Activated T-cell treated with anti-CD3 and anti-CD28 coated beads for 4 hours (primary cell): ENCODE data around the gene HOXA7.

ENCODE experiments used
- DNase-seq: peaks from one replicate; pipeline ENCODE4 v3.0.0-alpha.2; 2020

HOXA7 gene

DNA sequence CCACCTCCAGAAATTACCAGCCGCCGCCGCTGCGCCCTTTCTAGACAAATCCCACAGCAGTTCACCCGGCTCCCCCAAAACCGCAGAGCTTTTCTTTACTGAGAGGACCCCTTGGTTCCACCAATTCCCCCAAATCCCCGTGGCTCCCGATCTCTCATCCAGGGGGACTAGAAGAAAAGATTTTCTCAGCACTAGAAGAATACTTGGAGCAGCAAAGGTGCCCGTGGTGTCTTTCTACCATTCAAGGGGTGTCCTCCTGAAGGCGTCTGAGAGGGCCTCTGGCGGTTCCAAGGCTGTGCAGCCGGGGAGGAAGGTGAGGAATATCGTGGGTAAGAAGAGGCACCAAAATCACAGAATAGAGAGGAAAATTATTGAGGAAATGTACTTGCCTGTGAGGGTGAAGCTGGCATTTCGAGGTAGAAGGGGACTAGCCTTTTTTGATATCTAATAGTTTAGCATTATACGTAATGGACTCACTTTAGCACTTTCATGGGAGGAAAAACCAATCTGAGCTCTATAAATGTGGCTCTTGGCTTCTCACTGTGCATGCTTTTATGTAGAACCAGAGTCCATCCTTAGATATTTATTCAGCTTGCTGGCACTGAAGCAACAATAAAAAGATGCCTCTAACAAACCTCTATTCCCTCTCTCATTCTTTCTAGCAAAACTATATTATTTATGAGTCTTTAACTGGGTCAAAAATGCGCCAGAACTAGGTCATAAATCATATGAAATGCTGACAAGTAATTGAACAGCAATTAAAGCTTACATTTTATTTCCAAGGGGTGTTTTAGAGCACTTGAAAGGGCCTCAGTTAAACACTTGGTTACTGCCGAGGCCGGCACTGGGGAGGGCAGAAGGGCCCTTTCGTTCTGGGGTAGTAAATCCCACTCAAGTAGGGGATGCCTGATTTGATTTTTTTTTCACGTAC is 40.2 kb downstream of the HOXA7 start:
- DNase-seq: no peak

DNA sequence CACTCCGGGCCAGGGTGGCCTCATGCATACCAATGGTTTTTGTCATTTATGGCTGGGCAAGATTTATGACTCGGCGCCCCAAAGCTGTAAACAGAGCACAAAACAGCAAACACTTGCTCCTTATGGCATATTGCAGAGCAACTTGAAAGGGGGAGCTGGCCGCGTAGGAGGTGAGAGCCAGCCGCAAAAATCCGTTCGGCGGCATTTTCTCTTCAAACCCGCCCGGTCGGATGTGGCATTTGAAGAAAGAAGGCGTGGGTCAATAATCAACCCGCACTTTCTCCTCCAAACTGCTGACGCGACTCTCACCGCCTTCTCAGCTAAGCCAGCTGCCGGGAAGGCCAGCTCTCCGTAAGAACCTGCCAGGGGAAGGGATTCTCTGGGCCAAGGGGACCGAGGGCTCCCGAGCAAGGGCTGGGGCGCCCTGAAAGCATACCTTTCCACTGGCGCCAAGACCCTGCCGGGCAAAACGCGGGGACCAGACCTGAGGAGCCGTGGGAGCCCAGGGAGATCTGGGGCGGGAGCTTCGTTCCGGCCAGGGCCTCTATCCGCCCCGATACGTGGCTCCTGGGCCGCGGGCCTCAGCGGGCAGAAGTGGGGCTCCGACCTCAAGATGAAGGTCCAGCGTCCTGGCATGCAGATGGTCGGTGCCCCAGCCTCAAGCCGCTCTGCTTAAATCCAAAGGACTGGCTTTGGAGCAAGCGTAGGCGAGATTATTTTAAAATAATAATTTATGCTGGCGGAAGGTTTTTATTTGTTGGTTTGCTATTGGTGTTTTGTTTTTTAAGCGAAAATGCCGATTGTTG is 41.1 kb downstream of the HOXA7 start:
- DNase-seq: no peak

DNA sequence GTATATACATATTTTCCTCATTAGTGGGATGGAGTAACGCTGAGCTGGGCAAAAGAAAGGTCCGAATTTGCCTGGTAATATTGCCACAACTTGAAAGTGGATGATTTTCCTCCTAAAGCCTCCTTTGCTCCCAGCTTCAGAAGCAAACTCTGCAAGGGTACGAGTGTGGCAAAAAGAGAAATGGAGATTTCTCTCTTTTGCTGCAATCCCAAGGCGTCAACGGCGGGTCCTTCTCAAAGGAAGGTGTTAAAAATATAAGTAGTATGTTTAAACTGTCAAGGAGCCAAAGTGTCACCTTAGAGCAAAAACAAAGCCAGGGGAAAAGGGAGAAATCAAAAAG is 41.6 kb downstream of the HOXA7 start:
- no peak for DNase-seq

DNA sequence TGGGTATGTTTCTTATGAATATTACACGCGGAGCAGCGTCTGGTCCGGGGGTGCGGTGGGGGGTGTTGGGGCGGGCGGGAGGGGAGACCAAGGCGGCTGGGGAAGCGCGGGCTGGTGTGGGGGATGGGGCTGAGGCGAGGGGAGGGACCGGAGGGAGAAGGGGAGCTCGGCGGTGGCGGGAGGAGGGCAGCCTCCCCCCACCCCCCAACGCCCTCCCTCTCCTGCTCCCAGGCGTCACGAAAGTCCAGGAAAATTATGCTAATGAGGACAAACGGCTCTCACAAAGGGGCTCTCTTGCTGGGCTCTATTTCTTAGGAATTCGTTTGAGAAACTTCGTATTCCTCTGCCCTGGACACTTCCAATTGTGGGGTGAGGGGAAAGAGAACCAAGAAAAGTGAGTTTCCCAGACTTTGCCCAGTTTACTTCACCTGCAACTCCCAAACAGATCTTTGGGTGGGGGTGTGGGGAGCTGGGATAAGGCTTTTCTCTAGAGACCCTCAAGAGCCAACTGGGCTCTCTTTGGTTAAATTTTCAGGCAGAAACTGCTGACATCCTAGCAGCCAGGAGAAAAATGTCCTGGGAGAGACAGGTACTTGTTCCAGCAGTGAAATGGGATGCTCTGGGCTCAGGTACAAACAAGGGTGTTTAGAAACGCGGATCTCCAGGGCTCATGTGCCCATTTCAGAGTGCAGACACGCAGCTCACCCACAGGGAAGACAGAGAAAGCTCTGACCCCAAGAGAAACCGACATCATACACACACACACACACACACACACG is 42.3 kb downstream of the HOXA7 start:
- no peak for DNase-seq

DNA sequence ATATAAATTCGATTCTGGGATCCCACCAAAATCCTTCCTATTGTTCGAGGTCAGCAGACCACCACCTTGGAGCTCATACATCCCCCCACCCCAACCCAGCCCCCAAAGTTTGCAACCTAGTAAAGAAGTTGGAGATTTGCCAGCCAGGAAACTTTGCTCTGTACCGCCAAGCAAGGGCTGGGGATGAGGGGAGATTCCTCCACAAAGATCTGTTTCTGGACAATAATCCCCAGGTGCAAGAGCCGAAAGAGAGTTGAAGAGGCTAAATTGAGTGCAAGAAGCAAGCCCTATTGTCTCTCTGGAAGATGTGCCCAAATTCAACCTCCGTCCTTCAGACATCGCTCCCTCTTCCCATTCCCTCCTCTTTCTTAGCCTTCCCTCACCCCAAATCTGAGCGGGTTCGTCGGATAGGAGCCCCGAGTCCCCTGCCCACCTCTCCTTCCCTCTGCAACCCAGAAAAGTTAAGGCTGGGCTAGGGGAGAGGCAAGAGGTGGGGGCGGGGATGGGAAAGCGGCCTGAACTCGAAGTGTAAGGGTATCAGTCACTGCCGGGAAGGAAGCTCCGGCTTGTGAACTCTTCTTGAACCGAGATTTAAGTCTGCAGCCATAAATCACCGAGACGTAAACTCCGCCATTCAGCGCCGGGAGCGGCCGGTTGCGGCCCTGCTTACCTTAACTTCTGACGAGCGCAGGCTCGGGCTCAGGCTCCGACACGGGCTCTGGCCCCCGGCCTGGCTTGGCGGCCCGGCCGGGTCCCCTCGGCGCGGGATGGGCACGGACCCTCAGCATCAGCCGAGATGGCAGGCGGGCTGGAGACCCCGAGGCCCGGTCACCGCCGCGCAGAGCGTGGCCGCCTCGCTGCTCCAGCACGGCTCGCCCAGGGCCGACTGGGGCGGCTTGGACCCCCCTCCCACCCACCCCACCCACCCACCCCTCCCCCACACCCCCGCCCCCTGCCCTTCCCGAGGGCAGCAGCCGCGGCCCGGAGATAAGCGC is 43.2 kb downstream of the HOXA7 start:
- no peak for DNase-seq

DNA sequence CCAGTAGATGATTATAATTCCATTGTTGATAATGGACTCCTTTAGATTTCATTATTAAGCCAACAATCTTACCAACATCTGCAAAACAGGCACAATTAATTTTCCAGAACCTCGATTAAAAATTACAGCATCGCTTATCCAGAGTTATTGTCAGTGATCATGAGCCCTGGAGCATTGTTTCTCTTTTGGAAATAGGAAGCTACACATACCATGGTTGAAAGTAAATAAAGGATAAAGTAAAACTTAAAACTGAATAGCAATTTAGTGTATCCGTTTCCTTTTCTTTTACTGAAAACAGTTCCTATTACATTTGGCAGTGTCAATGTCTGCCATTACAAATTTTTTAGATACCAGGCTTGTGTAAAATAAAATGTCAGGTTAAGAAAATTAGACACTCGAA is 44.1 kb downstream of the HOXA7 start:
- no peak for DNase-seq

DNA sequence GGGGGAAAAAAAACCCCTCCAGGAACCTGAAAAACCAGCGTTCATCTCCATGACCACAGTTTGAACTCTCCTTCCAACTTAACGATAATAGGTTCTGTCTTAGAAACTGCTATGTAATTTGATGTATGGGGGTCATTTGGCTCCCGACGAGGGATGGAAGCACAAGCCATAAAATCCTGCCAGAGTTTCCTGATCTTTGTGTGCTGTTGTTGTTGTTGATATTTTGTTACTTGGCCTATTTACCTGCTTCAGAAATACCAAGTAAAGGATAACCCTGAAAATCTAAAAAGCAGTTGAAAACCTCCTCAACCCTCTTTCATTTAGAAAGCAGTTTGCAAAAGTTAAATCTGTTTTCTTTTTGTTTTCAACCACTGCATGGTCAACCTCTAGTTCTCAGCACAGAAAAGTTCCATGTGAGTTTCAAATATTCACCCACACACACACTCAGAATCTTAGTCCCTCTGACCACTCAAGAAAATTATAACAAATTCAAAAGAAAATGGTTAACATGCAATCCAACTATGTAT is 44.7 kb downstream of the HOXA7 start:
- no peak for DNase-seq

DNA sequence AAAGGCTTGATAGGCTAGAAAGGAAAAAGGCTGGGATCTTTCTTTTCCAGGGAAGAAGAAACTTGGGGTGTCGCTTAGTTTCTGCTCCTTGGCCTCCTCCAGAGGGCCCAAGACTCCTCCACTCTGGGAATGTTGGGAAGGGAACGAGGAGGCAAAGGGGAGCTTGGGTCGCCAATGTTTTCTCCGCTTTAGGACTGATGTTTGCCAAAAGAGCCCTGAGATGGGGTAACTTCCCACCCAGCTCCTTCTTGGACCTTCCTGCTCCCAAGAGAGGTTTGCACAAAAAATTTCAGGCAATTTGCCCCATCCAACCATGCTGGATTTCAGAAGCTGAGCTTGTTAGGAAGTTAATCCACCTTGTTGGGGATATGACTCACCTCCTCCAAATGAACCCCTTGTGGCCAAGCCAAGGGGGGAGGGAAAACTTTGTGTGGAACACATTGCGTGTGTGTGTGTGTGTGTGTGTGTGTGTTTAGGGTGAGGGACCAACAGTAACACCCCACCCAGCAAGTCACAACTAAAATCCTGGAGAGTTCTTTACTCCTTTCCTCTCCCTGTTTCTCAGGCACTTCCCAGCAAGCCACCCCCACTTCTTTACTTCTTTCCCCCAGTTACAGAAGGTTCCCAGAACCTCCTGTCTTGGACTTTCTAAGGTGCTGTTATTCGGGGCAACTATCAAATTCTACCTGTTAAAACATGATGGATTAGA is 45.3 kb downstream of the HOXA7 start:
- DNase-seq: no peak

DNA sequence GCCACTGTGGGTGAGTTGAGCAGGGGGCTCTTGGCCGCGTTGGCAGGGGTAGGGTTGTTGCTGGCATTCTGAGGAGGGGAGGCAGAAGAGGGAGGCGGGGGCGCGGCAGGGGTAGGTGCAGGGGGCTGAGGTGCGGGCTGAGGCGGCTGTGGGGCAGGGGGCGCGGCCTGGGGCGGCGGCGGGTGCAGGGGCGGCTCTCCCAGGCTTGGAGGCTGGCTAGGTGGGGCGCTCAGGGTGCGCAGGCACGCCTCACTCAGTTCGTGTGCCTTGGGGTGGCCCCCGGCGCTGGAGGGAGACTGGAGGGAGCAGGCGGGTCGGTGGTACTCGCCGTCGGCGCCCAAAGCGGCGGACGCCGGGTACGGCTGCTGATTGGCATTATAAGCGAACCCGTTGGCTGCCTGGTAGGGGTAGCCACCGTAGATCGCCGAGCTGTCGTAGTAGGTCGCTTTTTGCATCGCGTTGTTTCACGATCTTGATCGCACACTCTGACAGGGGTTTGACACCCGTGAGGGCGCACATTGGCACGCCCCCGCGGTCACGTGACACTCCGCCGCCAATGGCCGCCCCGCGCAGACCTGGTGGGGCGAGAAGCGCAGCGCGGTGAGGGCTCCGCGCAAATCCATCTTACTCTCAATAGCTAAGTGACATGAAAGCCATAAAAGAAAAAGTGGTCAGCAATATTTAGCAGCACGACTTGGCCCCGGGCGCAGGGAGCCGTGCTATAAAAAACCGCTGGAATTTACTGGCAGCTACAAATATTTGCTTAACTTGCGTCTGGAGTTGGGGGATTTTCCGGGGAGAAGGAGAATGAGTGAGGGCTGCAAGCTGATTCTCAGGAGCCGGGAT is 46.1 kb downstream of the HOXA7 start:
- no peak for DNase-seq

DNA sequence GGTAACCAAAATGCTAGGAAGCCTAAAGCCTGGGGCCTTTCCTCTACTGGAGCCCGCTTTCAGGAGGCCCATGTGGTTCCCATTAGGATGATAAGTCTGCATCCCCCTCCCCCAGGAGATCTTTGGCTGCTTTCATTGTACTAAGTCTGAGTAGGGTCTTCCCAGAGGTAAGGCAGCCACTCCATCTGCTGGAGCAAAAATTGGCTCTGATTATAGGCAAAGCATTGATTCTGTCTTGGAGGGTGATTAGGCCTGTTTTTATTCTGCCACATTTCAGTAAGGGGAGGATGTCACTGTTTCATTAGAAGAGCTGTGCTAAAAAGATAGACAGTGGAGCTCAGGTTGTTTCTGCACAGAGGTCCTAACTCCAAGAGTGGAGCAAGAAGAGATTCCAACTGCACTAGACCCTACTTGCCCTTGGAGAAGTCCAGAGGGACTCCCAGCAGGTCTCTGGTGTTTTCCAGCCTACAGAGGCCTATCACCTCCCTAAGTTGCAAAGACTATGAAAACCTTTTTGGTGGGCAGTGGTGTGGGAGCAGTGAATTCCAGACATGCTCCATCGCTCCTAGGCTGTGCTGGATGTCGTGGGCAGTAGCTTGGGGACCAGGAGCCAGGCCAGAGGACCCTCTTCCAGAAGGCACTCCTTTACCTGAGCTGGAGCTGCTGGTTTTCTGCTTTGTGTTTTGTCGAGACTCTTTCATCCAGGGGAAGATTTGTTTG is 46.8 kb downstream of the HOXA7 start:
- no peak for DNase-seq

DNA sequence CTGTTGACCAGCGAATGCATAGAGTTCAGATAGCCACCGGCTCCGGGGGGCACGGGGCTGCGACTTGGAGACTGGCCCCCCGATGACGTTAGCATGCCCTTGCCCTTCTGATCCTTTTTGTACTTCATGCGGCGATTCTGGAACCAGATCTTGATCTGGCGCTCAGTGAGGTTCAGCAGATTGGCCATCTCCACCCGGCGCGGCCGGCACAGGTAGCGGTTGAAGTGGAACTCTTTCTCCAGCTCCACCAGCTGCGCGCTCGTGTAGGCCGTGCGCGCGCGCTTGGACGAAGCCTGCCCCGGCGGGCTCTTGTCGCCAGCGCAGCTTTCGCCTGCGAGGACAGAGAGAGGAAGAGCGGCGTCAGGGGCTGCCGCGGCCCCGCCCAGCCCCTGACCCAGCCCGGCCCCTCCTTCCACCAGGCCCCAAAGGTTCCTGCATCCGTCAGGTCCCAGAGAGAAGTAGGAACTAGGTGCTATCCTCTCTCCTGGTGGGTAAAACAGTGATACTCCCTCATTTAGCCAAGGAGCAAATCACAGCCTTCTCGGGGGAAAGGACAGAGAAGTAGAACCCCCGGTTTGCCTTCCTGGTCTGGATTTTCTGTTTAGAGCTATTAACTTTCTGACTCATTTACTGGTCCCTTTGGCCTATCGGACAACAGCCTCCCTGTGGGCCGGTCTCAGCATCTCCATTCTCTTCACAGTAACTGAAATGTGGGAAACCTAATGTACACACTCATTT is 47.9 kb downstream of the HOXA7 start:
- no peak for DNase-seq

DNA sequence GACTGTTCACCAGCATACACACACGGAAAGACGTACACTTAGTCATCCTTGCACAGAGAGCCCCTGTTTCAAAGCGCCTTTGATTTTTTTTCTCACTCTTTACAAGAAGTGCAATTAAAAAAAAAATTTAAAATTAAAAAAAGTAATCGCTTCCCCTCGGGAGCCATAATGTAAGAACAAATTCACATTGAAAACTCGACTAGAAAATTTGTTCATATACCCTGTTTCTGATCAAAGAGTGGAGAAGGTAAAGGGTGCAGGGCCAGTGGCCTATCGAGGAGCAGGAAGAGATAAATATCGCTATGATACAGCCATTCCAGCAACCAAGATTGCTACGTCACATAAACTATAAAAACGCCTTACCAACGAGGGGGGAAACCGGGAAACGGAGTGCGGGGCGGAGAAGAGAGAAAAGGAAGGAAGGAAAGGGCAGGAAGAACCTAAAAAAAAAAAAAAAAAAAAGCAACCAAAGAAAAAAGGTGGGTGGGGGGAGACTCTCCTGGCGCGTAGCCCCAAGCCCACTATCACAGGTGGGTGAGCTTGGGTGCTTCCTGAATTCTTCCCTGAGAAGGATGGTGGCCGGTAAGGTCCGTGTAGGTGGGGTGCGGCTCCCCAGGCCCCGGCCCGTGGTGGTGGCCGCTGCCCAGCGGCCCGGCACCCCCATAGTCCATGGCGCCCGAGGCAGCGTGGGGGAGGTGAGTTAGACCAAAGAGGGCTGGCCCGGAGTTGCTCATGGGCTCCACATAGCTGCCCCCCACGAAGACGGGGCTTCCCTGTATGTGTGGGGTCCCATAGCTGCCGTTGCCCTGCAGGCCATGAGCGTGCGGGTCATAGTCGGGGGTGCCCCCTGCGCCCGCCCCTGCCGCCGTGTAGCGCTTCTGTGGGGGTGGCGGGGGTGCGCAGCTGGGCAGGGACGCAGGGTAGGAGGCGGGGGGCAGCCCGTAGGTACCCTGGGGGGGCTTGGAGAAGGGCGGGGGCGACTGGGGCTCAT is 48.8 kb downstream of the HOXA7 start:
- DNase-seq: no peak

DNA sequence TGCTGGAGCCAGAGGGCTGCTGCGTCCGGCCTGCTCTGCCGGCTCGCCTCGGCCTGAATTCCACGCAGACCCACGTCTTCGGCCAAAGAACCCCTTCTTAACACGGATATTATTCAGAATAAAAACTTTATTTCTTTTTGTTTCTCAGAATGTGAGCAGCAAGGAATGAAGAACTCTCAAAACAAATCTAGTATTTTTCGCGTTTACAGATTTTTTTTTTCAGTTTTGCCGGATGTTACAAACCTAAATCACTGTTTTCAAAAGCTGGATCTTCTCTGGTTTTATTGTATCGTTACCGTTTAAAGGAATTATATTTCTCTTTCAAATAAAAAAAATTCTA is 49.6 kb downstream of the HOXA7 start:
- DNase-seq: no peak

DNA sequence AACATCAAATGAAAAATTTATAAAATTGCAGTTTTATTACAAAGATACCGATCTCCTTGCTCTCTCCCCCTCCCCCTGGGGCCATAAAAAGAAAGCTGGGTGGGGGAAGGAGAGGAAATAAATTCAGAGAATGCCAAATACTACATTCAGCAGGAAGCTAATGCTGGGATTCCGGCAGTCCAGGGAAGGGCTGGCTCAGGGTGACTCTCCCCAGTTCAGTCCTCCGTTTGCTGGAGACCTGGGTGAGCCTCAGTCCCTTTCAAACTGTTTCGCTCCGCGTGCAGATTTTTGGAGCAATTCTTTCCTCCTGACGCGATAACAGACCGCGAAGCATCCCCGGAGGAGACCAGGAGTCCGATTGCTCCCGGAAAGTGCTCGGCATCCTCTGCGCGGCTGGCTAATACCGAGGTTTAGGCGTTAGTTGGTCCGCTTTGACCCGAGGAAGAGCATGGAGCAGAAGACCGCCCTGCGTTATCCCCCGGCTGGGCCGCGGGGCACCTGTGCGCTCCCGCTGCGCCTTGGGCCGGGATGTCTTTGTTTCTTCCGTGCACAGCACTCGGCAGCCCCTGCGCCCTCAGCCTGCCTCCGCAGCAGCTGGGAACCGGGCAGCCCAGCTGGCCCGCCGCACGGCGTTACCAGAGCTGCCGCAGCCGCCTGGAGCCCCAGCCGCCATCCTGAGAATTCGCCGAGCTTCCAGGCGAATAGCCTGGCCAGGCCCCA is 50.1 kb downstream of the HOXA7 start:
- no peak for DNase-seq

DNA sequence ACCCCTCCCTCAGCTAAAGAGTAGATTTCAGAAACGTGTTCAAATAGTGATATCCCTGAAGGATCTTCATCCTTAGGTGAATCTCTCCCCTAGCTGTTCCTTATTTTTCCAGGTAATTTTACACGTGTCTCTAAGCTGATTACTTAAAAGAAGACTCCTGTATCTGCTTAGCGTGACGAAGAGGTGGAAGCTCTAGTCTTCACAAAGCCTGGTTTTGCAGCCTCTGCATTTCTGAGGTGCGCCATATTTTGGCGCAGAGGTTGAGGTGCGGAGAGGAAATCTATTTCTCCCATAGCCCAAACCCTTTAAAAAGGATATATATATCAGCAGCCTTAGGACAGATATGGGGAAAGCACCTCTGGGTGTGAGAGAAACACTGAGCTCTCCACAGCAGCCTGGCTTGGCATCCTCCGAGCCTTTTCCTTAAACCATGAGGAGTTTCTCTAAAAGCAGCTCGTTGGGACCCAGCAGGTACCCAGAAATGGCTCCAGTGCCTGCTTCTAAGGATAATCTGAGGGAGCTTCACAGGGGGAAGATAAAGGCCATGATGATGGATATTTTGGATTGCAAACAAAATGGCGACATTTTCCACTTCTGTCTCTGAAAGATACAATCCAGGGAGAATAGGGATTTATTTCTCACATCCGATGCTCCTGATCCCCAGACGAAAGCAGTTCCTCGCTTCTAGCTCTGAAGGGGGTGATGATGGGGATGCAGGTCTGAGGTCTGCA is 51.0 kb downstream of the HOXA7 start:
- no peak for DNase-seq
